ENCODE data around the gene YJU2. TPM values are rescaled to one million over a fixed set of nuclear protein-coding genes. Genes with fewer than 3 reads are reported as not detected.

The YJU2 gene
- total and polyA plus RNA-seq, 3 experiments from 2014 or later = 29.6 to 41.2 (median 38.8) TPM

DNA sequence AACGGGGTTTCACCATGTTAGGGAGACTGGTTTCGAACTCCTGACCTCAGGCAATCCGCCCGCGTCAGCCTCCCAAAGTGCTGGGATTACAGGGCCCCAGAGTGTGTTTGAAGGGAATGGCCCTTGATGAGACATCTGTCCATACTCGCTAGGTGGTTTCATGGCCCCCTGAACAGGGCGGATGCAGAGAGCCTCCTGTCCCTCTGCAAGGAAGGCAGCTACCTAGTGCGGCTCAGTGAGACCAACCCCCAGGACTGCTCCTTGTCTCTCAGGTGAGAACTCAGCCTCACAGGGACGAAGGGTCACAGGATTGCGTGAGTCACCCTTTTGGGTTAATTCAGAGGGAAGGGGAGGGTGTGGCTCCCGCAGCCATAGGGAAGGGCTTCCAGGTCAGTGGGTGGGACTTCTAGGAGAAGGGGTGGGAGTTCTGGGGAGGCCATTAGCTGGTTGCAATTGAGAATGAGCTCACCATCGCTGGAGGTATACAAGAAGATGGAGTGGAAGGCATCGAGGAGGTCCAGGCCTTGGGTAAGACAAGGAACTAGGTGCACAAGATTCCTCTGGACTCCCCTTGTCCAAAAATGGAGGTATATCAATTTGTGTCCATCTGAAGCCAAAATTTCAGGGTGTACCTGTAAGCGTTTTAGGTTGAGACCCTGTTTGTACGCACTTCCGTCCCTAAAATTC, 41.4 kb downstream of the YJU2 start:
- POLR2A ChIA-PET = no interaction called here
- H3K9me3 ChIP-seq (ENCODE audit: low read length) = no peaks in the 10 kb centered on the region
- H3K36me3 Mint-ChIP-seq = peaks cover 0 to 5% (median 0%) of the 10 kb centered on the region in 3 donors
- CTCF ChIA-PET = no interaction called here
- H3K4me3 Mint-ChIP-seq = no peak overlapping the region
- H3K27ac Mint-ChIP-seq = no peak overlapping the region
- H3K36me3 ChIP-seq (ENCODE audit: insufficient read depth, low read length) = no peaks in the 10 kb centered on the region
- H3K4me3 ChIP-seq (ENCODE audit: low read length) = no peak overlapping the region
- no peak overlapping the region for H3K27ac ChIP-seq (ENCODE audit: low read depth, low read length)
- no peaks in the 10 kb centered on the region for H3K4me1 Mint-ChIP-seq
- H3K9me3 Mint-ChIP-seq = no peaks in the 10 kb centered on the region
- H3K4me1 ChIP-seq (ENCODE audit: insufficient read depth, low read length) = no peaks in the 10 kb centered on the region
- H3K27me3 ChIP-seq (ENCODE audit: insufficient read depth, low read length, poor library complexity, severe bottlenecking) = no peaks in the 10 kb centered on the region
- H3K27me3 Mint-ChIP-seq = peaks cover 0 to 6% of the 10 kb centered on the region in 2 donors
- no peak for DNase-seq

DNA sequence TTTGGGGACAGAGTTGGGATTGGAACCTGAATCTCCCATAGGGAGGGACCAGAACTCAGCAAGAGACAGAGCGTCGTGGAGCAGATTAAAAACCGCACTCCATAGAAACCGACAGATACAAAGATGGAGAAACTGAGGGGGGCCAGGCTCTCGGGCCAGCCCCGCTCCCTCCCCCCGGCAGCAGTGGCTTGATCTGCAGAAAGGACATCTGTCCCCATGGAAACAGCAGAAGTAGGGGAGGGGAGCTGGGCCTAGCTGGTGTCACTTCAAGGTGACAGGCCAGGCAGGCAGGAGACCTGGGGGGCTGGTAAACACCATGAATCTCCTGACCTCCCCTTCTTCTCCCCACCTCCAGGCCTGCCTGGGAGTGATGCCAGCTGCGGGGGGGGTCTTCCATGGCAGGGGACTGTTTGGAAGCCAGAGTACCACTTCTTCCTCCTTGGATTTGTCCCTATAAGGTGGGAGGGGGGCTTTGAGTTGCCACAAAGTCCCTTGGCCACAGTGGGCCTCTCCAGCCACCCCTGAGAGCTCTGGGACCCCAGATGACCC, 44.4 kb downstream of the YJU2 start:
- Histone ChIP-seq H3K27ac (ENCODE audit: low read depth, low read length) (no peak overlapping the region), H3K9me3 (ENCODE audit: low read length) (no peaks in the 10 kb centered on the region), H3K36me3 (ENCODE audit: insufficient read depth, low read length) (no peaks in the 10 kb centered on the region), H3K4me1 (ENCODE audit: insufficient read depth, low read length) (no peaks in the 10 kb centered on the region), H3K27me3 (ENCODE audit: insufficient read depth, low read length, poor library complexity, severe bottlenecking) (no peaks in the 10 kb centered on the region), H3K4me3 (ENCODE audit: low read length) (no peak overlapping the region)
- ChIA-PET CTCF (no interaction called here), POLR2A (no interaction called here)
- H3K27ac Mint-ChIP-seq = no peak overlapping the region
- no peaks in the 10 kb centered on the region for H3K4me1 Mint-ChIP-seq
- no peaks in the 10 kb centered on the region for H3K9me3 Mint-ChIP-seq
- DNase-seq = no peak
- H3K27me3 Mint-ChIP-seq = peaks cover 0 to 6% of the 10 kb centered on the region in 2 donors
- H3K36me3 Mint-ChIP-seq = peaks cover 0 to 10% (median 0%) of the 10 kb centered on the region in 3 donors
- no peak overlapping the region for H3K4me3 Mint-ChIP-seq

DNA sequence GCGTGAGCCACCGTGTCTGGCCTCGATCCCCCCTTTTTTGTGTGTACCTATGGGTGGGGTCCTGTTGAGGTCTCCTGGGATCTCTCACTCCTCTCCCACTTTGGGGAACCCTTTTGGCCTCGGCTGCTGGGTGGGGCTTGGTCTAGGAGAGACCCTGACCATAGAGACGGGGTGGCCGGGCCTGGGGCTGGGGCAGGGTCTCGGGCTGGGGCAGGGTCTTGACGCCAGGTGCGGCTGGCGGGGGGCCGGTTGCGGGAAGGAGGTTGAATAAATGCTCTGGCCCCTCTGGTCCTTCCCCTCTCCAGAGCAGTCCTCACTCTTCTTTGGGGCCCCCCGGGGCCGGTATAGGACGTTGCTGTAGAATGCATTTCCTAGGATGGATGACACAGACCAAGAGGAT, 45.6 kb downstream of the YJU2 start:
- Mint-ChIP-seq H3K36me3 (peaks cover 0 to 10% (median 0%) of the 10 kb centered on the region in 3 donors), H3K4me1 (no peaks in the 10 kb centered on the region), H3K27ac (no peak overlapping the region), H3K9me3 (no peaks in the 10 kb centered on the region), H3K27me3 (peaks cover 0 to 6% of the 10 kb centered on the region in 2 donors), H3K4me3 (no peak overlapping the region)
- no peaks in the 10 kb centered on the region for H3K36me3 ChIP-seq (ENCODE audit: insufficient read depth, low read length)
- H3K4me1 ChIP-seq (ENCODE audit: insufficient read depth, low read length) = no peaks in the 10 kb centered on the region
- no peak overlapping the region for H3K4me3 ChIP-seq (ENCODE audit: low read length)
- H3K27me3 ChIP-seq (ENCODE audit: insufficient read depth, low read length, poor library complexity, severe bottlenecking) = no peaks in the 10 kb centered on the region
- CTCF ChIA-PET = no interaction called here
- DNase-seq = no peak
- no peak overlapping the region for H3K27ac ChIP-seq (ENCODE audit: low read depth, low read length)
- POLR2A ChIA-PET = no interaction called here
- H3K9me3 ChIP-seq (ENCODE audit: low read length) = no peaks in the 10 kb centered on the region

DNA sequence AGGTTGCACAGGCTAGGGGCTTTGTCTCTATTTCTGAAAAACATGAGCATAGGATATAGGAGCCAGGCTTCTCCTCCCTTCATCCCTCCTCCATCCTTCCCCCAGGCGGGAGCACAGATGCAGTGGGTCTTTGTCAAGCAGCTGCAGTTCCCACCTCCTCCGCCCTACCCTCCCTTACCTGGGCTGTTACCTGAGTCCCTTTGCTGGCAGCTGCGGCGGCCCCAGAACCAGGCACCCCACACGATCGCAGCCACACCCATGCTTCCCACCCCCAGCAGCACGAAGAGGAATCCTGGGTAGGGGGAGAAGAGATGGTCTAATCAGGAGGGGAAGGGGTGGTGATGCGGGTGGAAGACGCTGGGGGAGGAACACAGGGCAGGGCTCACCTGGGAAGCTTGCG, 47.5 kb downstream of the YJU2 start:
- H3K9me3 Mint-ChIP-seq = no peaks in the 10 kb centered on the region
- H3K27ac Mint-ChIP-seq = no peak overlapping the region
- Histone ChIP-seq H3K36me3 (ENCODE audit: insufficient read depth, low read length) (no peaks in the 10 kb centered on the region), H3K27me3 (ENCODE audit: insufficient read depth, low read length, poor library complexity, severe bottlenecking) (no peaks in the 10 kb centered on the region), H3K4me1 (ENCODE audit: insufficient read depth, low read length) (no peaks in the 10 kb centered on the region), H3K27ac (ENCODE audit: low read depth, low read length) (no peak overlapping the region), H3K9me3 (ENCODE audit: low read length) (no peaks in the 10 kb centered on the region), H3K4me3 (ENCODE audit: low read length) (no peak overlapping the region)
- H3K4me3 Mint-ChIP-seq = no peak overlapping the region
- peaks cover 0 to 10% (median 2%) of the 10 kb centered on the region in 3 donors for H3K36me3 Mint-ChIP-seq
- no peak for DNase-seq
- no peaks in the 10 kb centered on the region for H3K27me3 Mint-ChIP-seq
- POLR2A ChIA-PET = interaction anchor here (0.7 kb wide), 1 partner anchor 213 kb away, joined by 3 read pairs; no protein-coding TSS in a partner anchor
- peaks cover 2 to 4% (median 4%) of the 10 kb centered on the region in 3 donors for H3K4me1 Mint-ChIP-seq
- CTCF ChIA-PET = no interaction called here

DNA sequence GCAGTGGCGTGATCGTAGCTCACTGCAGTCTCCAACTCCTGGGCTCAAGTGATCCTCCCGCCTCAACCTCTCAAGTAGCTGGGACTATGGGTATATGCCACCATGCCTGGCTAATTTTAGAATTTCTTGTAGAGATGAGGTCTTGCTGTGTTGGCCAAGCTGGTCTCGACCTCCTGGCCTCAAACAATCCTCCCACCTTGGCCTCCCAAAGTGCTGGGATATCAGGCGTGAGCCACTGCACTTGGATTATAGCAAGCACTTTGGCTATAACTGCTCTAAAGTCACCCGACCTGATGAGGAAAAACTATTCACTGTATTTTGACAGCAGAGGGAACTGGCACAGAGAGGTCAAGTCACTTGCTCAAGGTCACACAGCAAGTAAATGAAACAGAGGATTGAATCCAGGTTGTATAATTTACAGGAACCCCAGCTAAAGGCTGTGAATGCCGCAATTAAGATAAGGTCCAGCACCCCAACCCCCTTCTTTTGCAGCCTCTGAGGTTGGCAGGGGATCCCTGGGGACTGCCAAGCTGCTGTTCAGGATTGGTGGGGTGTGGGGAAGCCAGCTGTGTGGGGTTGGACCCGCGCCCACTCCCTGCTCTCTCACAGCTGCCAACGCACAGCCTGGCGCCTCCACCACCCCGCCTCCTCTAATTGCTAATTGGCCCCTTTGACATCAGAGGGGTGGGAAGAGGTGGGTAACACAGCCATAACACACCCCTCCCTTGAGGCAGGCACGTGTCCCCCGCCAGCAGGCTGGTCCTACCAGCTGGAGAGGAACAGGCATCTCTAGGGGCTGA, 49.3 kb downstream of the YJU2 start:
- H3K4me3 ChIP-seq (ENCODE audit: low read length) = no peak overlapping the region
- POLR2A ChIA-PET = interaction anchor here (1.3 kb wide), 1 partner anchor 48 kb away, joined by 5 read pairs; the partner anchor contains the start of gene MPND

DNA sequence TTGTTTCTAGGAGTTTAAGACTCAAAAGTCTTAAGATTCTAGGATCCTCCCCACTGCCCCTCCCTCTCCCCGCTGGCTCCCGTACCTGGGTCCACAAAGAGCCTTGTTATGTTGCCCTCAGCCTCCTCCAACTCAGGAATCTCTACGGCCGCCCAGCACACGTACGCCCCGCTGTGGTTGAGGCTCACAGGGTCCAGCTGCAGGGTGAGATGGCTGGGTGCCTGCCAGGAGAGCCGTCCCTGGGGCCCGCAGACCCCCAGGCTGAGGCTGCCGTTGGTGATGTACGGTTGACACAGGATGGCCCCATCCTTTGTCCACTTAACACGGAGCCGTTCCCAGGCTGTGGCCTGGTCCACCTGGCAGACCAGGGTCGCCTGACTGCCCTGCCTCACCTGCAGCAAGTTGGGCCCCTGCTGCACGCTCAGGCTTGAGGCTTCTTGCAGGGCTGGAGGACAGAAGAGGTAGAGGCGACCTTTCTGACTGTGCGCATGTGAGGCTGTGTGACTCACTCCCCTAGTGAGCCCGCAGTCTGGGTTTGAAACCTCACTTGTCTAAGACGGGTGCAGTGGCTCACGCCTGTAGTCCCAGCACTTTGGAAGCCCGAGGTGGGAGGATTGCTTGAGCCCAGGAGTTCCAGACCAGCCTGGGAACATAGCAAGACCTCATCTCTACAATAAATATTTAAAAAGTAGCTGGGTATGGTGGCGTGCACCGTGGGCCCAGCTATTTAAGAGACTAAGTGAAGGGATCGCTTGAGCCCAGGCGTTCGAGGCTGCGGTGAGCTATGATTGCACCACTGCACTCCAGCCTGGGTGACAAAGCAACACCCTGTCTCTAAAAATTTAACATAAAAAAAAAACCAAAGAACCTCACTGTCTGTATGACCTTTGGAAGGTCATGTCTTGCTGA, 51.3 kb downstream of the YJU2 start:
- Histone ChIP-seq H3K4me1 (ENCODE audit: insufficient read depth, low read length) (peaks cover 13% of the 10 kb centered on the region), H3K4me3 (ENCODE audit: low read length) (no peak overlapping the region), H3K27ac (ENCODE audit: low read depth, low read length) (no peak overlapping the region), H3K27me3 (ENCODE audit: insufficient read depth, low read length, poor library complexity, severe bottlenecking) (no peaks in the 10 kb centered on the region), H3K9me3 (ENCODE audit: low read length) (no peaks in the 10 kb centered on the region), H3K36me3 (ENCODE audit: insufficient read depth, low read length) (no peaks in the 10 kb centered on the region)
- ChIA-PET CTCF (no interaction called here), POLR2A (interaction anchor here (0.6 kb wide), 1 partner anchor 30 kb away, joined by 3 read pairs; no protein-coding TSS in a partner anchor)
- no peaks in the 10 kb centered on the region for H3K9me3 Mint-ChIP-seq
- H3K4me3 Mint-ChIP-seq = peak overlapping the region in 2 of 7 donors; percentile 38 to 47
- peak overlapping the region in 5 of 8 donors; percentile 51 to 80 (median 68) for H3K27ac Mint-ChIP-seq
- peak in 1 of 5 donors; percentile 63 for DNase-seq
- peaks cover 0 to 6% of the 10 kb centered on the region in 2 donors for H3K27me3 Mint-ChIP-seq
- H3K4me1 Mint-ChIP-seq = peaks cover 15 to 24% (median 19%) of the 10 kb centered on the region in 3 donors
- peaks cover 0 to 9% (median 2%) of the 10 kb centered on the region in 3 donors for H3K36me3 Mint-ChIP-seq

More for the DNA sequence above, 49.3 kb downstream of the YJU2 start:
- no peaks in the 10 kb centered on the region for H3K9me3 Mint-ChIP-seq
- peak overlapping the region in 1 of 8 donors; percentile 91 for H3K27ac Mint-ChIP-seq
- peaks cover 6% of the 10 kb centered on the region for H3K4me1 ChIP-seq (ENCODE audit: insufficient read depth, low read length)
- H3K9me3 ChIP-seq (ENCODE audit: low read length) = no peaks in the 10 kb centered on the region
- no peaks in the 10 kb centered on the region for H3K27me3 Mint-ChIP-seq
- H3K4me3 Mint-ChIP-seq = no peak overlapping the region
- DNase-seq = no peak
- H3K36me3 ChIP-seq (ENCODE audit: insufficient read depth, low read length) = no peaks in the 10 kb centered on the region
- no peaks in the 10 kb centered on the region for H3K27me3 ChIP-seq (ENCODE audit: insufficient read depth, low read length, poor library complexity, severe bottlenecking)
- H3K27ac ChIP-seq (ENCODE audit: low read depth, low read length) = no peak overlapping the region
- CTCF ChIA-PET = interaction anchor here (0.8 to 1.9 kb wide), 3 partner anchors 10 to 57 kb away, joined by 3 to 5 read pairs (median 4); no protein-coding TSS in a partner anchor
- peaks cover 0 to 10% (median 2%) of the 10 kb centered on the region in 3 donors for H3K36me3 Mint-ChIP-seq
- H3K4me1 Mint-ChIP-seq = peaks cover 6 to 9% (median 9%) of the 10 kb centered on the region in 3 donors

DNA sequence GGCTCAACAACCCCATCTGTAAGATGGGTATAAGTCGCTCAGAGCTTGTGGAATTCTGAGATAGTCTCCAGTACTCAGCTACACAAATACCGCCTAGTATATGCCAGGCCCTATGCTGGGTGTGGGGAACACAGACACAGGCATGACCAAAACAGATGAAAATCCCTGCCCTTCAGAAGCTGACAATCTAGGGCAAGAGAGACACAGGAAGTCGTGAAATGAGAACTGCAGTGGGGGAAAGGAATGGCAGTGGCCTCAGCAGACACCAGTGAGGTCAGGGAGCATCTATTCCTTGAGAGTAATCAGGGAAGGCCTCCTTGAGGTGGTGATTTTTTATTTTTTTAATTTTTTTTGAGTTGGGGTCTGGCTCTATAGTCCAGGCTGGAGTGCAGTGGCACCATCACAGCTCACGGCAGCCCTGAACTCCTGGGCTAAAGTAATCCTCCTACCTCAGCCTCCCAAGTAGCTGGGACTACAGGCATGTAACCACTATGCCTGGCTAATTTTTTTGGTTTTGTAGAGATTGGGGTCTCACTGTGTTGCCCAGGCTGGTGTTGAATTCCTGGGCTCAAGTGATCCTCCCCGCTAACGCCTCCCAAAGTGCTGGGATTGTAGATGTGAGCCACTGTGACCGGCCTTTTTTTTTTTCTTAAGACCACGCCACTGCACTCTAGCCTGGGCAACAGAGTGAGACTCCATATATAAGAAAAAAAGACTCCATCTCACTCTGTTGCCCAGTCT, 52.1 kb downstream of the YJU2 start:
- H3K36me3 ChIP-seq (ENCODE audit: insufficient read depth, low read length) = no peaks in the 10 kb centered on the region
- Mint-ChIP-seq H3K4me3 (peak overlapping the region in 4 of 7 donors; percentile 11 to 69 (median 42)), H3K4me1 (peaks cover 19 to 29% (median 24%) of the 10 kb centered on the region in 3 donors), H3K36me3 (peaks cover 0 to 9% (median 2%) of the 10 kb centered on the region in 3 donors), H3K27ac (peak overlapping the region in 7 of 8 donors; percentile 51 to 84 (median 68)), H3K9me3 (no peaks in the 10 kb centered on the region), H3K27me3 (peaks cover 0 to 10% of the 10 kb centered on the region in 2 donors)
- no peaks in the 10 kb centered on the region for H3K27me3 ChIP-seq (ENCODE audit: insufficient read depth, low read length, poor library complexity, severe bottlenecking)
- CTCF ChIA-PET = no interaction called here
- H3K4me3 ChIP-seq (ENCODE audit: low read length) = no peak overlapping the region
- H3K4me1 ChIP-seq (ENCODE audit: insufficient read depth, low read length) = peaks cover 21% of the 10 kb centered on the region
- no peak overlapping the region for H3K27ac ChIP-seq (ENCODE audit: low read depth, low read length)
- H3K9me3 ChIP-seq (ENCODE audit: low read length) = no peaks in the 10 kb centered on the region
- POLR2A ChIA-PET = no interaction called here
- DNase-seq = no peak
